Chondrocyte (in vitro differentiated cells): ENCODE measurements around the gene SHANK1. TPM values are rescaled to one million over a fixed set of nuclear protein-coding genes. Genes with fewer than 3 reads are reported as not detected.
"Not testable (repeated sequence)": the region's sequence is repeated elsewhere in the genome, so short reads cannot be mapped to it uniquely, and the experiment has no call there.

ENCODE experiments used
- DNase-seq: peaks from one replicate; pipeline ENCODE4 v3.0.0; 2021; ENCODE audit warnings: mixed read lengths, low spot score
- H3K27ac Mint-ChIP-seq: one replicate; pipeline ENCODE4 v1.8.0; 2021; ENCODE audit warnings: mild to moderate bottlenecking, moderate library complexity, mixed read lengths; ENCODE audit not compliant: unreplicated experiment
- H3K27me3 Mint-ChIP-seq: 2 replicates; pipeline ENCODE4 v1.8.0; 2021; ENCODE audit warnings: low read depth, mixed read lengths
- H3K36me3 Mint-ChIP-seq: 2 replicates; pipeline ENCODE4 v1.8.0; 2021; ENCODE audit warnings: low read depth, mixed read lengths
- H3K4me1 Mint-ChIP-seq: 2 replicates; pipeline ENCODE4 v1.8.0; 2021; ENCODE audit warnings: low read depth, mild to moderate bottlenecking, mixed read lengths
- H3K4me3 Mint-ChIP-seq: one replicate; pipeline ENCODE4 v1.8.0; 2021; ENCODE audit warnings: mild to moderate bottlenecking, moderate library complexity, mixed read lengths; ENCODE audit not compliant: unreplicated experiment
- H3K9me3 Mint-ChIP-seq: 2 replicates; pipeline ENCODE4 v1.8.0; 2021; ENCODE audit warnings: low read depth, mixed read lengths
- CTCF ChIP-seq: fragments of 200-600 bp; sonication (generic); IDR thresholded peaks from 2 replicates; pipeline ENCODE4 v1.5.0; 2021; ENCODE audit warnings: antibody characterized with exemption, mild to moderate bottlenecking, moderate library complexity
- total RNA-seq: library from RNA; stranded (reverse); gene quantifications from 3 replicates; pipeline ENCODE4 v1.2.1, GENCODE V29; 2021

SHANK1 gene
- total RNA-seq, 1 donor from 2014 or later: 0.27 TPM

- H3K4me1 Mint-ChIP-seq: no peaks in the 10 kb centered on the region
Measured at GRCh38 chr19:50626011-50626410, 93.6 kb downstream of the SHANK1 start.

GRCh38 chr19:50624949-50625600 is 94.5 kb downstream of the SHANK1 start:
- no peak overlapping the region for H3K27ac Mint-ChIP-seq
- no peak for TF ChIP-seq CTCF

More at GRCh38 chr19:50626011-50626410, 93.6 kb downstream of the SHANK1 start:
- no peaks in the 10 kb centered on the region for H3K36me3 Mint-ChIP-seq
- no peak overlapping the region for H3K27ac Mint-ChIP-seq
- no peak overlapping the region for H3K4me3 Mint-ChIP-seq
- H3K27me3 Mint-ChIP-seq: peaks cover 18% of the 10 kb centered on the region
- no peak for DNase-seq
- no peak for TF ChIP-seq CTCF
- H3K9me3 Mint-ChIP-seq: no peaks in the 10 kb centered on the region

DNA sequence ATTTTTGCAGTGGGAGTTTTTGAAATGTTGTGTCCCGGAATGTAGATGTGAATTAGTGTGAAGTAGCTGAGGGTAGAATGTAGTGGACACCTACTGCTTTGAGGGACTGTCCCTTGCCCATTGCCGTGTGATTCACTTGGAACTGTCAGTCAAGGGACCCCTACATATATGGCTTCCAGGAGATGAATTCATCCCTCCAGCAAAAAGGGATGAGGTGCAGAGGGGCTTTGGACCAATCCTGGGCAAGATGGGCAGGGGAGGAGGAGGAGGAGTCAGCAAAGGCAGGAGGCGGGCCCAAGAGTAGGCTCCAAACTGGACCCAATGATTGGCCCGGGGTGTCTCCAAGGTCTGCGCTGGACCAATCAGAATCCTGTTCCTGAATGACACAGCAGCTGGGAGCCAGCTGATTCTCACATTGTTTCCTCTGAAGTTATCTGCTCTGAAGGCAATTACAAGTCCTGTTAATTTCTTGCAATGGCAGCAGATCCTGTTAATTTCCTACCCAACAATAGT is 99.2 kb downstream of the SHANK1 start:
- not testable (repeated sequence) for H3K4me1 Mint-ChIP-seq, H3K36me3 Mint-ChIP-seq, H3K9me3 Mint-ChIP-seq, H3K27ac Mint-ChIP-seq, DNase-seq, H3K4me3 Mint-ChIP-seq, H3K27me3 Mint-ChIP-seq

More at GRCh38 chr19:50624949-50625600, 94.5 kb downstream of the SHANK1 start:
- Mint-ChIP-seq H3K36me3 (no peaks in the 10 kb centered on the region), H3K9me3 (no peaks in the 10 kb centered on the region), H3K27me3 (peaks cover 18% of the 10 kb centered on the region), H3K4me3 (no peak overlapping the region), H3K4me1 (no peaks in the 10 kb centered on the region)
- DNase-seq: no peak

GRCh38 chr19:50619184-50619583 is 100.4 kb downstream of the SHANK1 start:
- H3K27ac Mint-ChIP-seq, H3K4me3 Mint-ChIP-seq, DNase-seq, H3K4me1 Mint-ChIP-seq, H3K9me3 Mint-ChIP-seq, H3K36me3 Mint-ChIP-seq, H3K27me3 Mint-ChIP-seq: not testable (repeated sequence)

- not testable (repeated sequence) for H3K27ac Mint-ChIP-seq
Measured at GRCh38 chr19:50618379-50618778, 101.2 kb downstream of the SHANK1 start.

GRCh38 chr19:50612504-50613404 is 106.8 kb downstream of the SHANK1 start:
- not testable (repeated sequence) for H3K9me3 Mint-ChIP-seq, H3K27ac Mint-ChIP-seq, H3K4me3 Mint-ChIP-seq, H3K36me3 Mint-ChIP-seq, DNase-seq, H3K4me1 Mint-ChIP-seq
- H3K27me3 Mint-ChIP-seq: peaks cover 11% of the 10 kb centered on the region

More at GRCh38 chr19:50618379-50618778, 101.2 kb downstream of the SHANK1 start:
- H3K9me3 Mint-ChIP-seq, H3K4me1 Mint-ChIP-seq, H3K4me3 Mint-ChIP-seq, DNase-seq, H3K27me3 Mint-ChIP-seq, H3K36me3 Mint-ChIP-seq: not testable (repeated sequence)

Other genes starting within 250 kb of the SHANK1 start
- gene EMC10, start 243.3 kb downstream of the SHANK1 start, total RNA-seq: 132 to 144 TPM (median 144 TPM) in 3 replicates
- gene GARIN5A, start 243.0 kb downstream of the SHANK1 start, total RNA-seq: 1.7 to 2.1 TPM (median 1.9 TPM) in 3 replicates
- gene JOSD2, start 208.6 kb downstream of the SHANK1 start, total RNA-seq: 42.5 to 44.7 TPM (median 43.1 TPM) in 3 replicates
- not detected in 3 replicates for gene ASPDH, start 205.9 kb downstream of the SHANK1 start, total RNA-seq
- gene LRRC4B, start 151.4 kb downstream of the SHANK1 start, total RNA-seq: 0.31 to 1.2 TPM (median 0.52 TPM) in 3 replicates
- gene SYT3, start 79.9 kb downstream of the SHANK1 start, total RNA-seq: 0.28 to 0.77 TPM (median 0.47 TPM) in 3 replicates
- gene C19orf81, start 70.4 kb downstream of the SHANK1 start, total RNA-seq: 1.7 to 4.3 TPM (median 2.5 TPM) in 3 replicates
- gene CLEC11A, start 3.6 kb upstream of the SHANK1 start, total RNA-seq: 2.9 to 5.4 TPM (median 5.1 TPM) in 3 replicates
- not detected in 3 replicates for gene GPR32, start 50.7 kb upstream of the SHANK1 start, total RNA-seq
- gene ACP4, start 70.6 kb upstream of the SHANK1 start, total RNA-seq: not detected in 3 replicates
- not detected in 3 replicates for gene KLK1, start 104.0 kb upstream of the SHANK1 start, total RNA-seq
- gene KLK15, start 113.8 kb upstream of the SHANK1 start, total RNA-seq: not detected in 3 replicates
- gene KLK3, start 135.1 kb upstream of the SHANK1 start, total RNA-seq: not detected in 3 replicates
- not detected in 3 replicates for gene KLK2, start 153.6 kb upstream of the SHANK1 start, total RNA-seq
- gene KLK4, start 191.6 kb upstream of the SHANK1 start, total RNA-seq: not detected in 3 replicates
- 0.38 to 0.42 TPM in 2 of 3 replicates, not detected in the other for gene KLK5, start 233.2 kb upstream of the SHANK1 start, total RNA-seq
- gene KLK6, start 249.8 kb upstream of the SHANK1 start, total RNA-seq: not detected in 3 replicates